ENCODE data around the gene PIK3R1. TPM values are rescaled to one million over a fixed set of nuclear protein-coding genes. Genes with fewer than 3 reads are reported as not detected.

The PIK3R1 gene
- total RNA-seq, 1 experiment from 2014 or later = 11.3 TPM

GRCh38 chr5:68268101-68268851, 52.7 kb downstream of the PIK3R1 start:
- H2AFZ ChIP-seq (ENCODE audit: low read length) = no peak overlapping the region

More at GRCh38 chr5:68268101-68268851, 52.7 kb downstream of the PIK3R1 start:
- Mint-ChIP-seq H3K36me3 (ENCODE audit: insufficient read depth in 1 of 3, low read depth in 3 of 3) (peaks cover 0 to 11% (median 3%) of the 10 kb centered on the region in 3 experiments; a peak in 4 of 7 replicates), H3K27me3 (ENCODE audit: low read depth) (no peaks in the 10 kb centered on the region), H3K4me1 (no peaks in the 10 kb centered on the region), H3K9me3 (peaks cover 3 to 9% of the 10 kb centered on the region in 2 experiments; a peak in 2 of 5 replicates), H3K27ac (no peak overlapping the region), H3K4me3 (no peak overlapping the region)
- H3K9ac ChIP-seq (ENCODE audit: extremely low read depth, insufficient read length, low read length) = no peak overlapping the region
- no peaks in the 10 kb centered on the region for H3K23me2 ChIP-seq (ENCODE audit: insufficient read length, low read depth, low read length, poor library complexity, severe bottlenecking)
- H3K27ac ChIP-seq (ENCODE audit: insufficient read length, low read depth, low read length) = no peak overlapping the region
- H4K20me1 ChIP-seq (ENCODE audit: control insufficient read depth, insufficient read depth, insufficient read length) = no peaks in the 10 kb centered on the region
- no peak overlapping the region for H2AK5ac ChIP-seq (ENCODE audit: insufficient read length, low read length)
- no peak overlapping the region for H3K18ac ChIP-seq (ENCODE audit: insufficient read length, low read depth, low read length)
- no peak overlapping the region for H3K4ac ChIP-seq (ENCODE audit: low read depth, low read length)
- no peak overlapping the region for H2BK120ac ChIP-seq (ENCODE audit: low read depth, low read length, poor library complexity, severe bottlenecking)
- no peak overlapping the region for H3K4me2 ChIP-seq (ENCODE audit: insufficient read depth, insufficient read length, low read length)
- H3K27me3 ChIP-seq (ENCODE audit: insufficient read depth, low read length) = no peaks in the 10 kb centered on the region
- no peak overlapping the region for H2BK12ac ChIP-seq (ENCODE audit: insufficient read length, low read depth, low read length)
- H4K5ac ChIP-seq (ENCODE audit: insufficient read length, low read depth, low read length) = no peak overlapping the region
- no peak overlapping the region for H2BK20ac ChIP-seq (ENCODE audit: low read depth, low read length, poor library complexity, severe bottlenecking)
- no peak overlapping the region for H3K56ac ChIP-seq (ENCODE audit: insufficient read length, low read depth, low read length)
- no peak overlapping the region for H3K23ac ChIP-seq (ENCODE audit: insufficient read length, low read depth, low read length)
- no peak overlapping the region for H4K8ac ChIP-seq (replicated peaks; ENCODE audit: insufficient read length, low read depth, low read length)
- no peak overlapping the region for H2BK15ac ChIP-seq (ENCODE audit: low read depth, low read length)
- H2BK5ac ChIP-seq (ENCODE audit: insufficient read length, low read length) = no peak overlapping the region
- no peak overlapping the region for H3T11ph ChIP-seq (ENCODE audit: low read length)
- H3K79me1 ChIP-seq (ENCODE audit: insufficient read depth, low read depth, low read length, poor library complexity, severe bottlenecking) = no peaks in the 10 kb centered on the region
- H4K91ac ChIP-seq (ENCODE audit: insufficient read length, low read depth, low read length) = no peak overlapping the region
- TF ChIP-seq, protein P1, sequence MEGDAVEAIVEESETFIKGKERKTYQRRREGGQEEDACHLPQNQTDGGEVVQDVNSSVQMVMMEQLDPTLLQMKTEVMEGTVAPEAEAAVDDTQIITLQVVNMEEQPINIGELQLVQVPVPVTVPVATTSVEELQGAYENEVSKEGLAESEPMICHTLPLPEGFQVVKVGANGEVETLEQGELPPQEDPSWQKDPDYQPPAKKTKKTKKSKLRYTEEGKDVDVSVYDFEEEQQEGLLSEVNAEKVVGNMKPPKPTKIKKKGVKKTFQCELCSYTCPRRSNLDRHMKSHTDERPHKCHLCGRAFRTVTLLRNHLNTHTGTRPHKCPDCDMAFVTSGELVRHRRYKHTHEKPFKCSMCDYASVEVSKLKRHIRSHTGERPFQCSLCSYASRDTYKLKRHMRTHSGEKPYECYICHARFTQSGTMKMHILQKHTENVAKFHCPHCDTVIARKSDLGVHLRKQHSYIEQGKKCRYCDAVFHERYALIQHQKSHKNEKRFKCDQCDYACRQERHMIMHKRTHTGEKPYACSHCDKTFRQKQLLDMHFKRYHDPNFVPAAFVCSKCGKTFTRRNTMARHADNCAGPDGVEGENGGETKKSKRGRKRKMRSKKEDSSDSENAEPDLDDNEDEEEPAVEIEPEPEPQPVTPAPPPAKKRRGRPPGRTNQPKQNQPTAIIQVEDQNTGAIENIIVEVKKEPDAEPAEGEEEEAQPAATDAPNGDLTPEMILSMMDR (conservative IDR thresholded peaks at IDR 0.05) = no peak
- no CpG with 5 or more reads among the region's 3 CpGs for WGBS (ENCODE audit: extremely low coverage, insufficient read length, low lambda C conversion rate)
- H3K9me3 ChIP-seq (ENCODE audit: control insufficient read depth, low read depth, low read length) = no peaks in the 10 kb centered on the region
- no peaks in the 10 kb centered on the region for H3K79me2 ChIP-seq (ENCODE audit: insufficient read depth, low read length)
- H3K4me1 ChIP-seq (ENCODE audit: insufficient read depth, low read length) = no peaks in the 10 kb centered on the region; the same call in 1 of the 2 replicates
- no peak overlapping the region for H3K14ac ChIP-seq (ENCODE audit: insufficient read depth, low read length)
- no peak for DNase-seq

All from H9 (cell line).